HL-60 (cell line): ENCODE data around the gene C16orf82.

Experiments used
- CTCF ChIP-seq: IDR thresholded peaks from one replicate; pipeline ENCODE4 v1.5.1; 2011; ENCODE audit warnings: low read length, control low read depth, inconsistent platforms; ENCODE audit not compliant: insufficient read depth
- GABPA ChIP-seq: IDR thresholded peaks from 2 replicates; pipeline ENCODE4 v1.6.1; 2012; ENCODE audit warnings: low read depth
- POLR2AphosphoS5 ChIP-seq: IDR thresholded peaks from 2 replicates; pipeline ENCODE4 v1.6.1; 2012; ENCODE audit warnings: low read depth
- REST ChIP-seq: IDR thresholded peaks from 2 replicates; pipeline ENCODE4 v1.6.1; 2012; ENCODE audit warnings: low read depth; ENCODE audit not compliant: insufficient replicate concordance

- TF ChIP-seq REST, result no peak
- no peak for TF ChIP-seq CTCF
- TF ChIP-seq GABPA, result no peak
- no peak for TF ChIP-seq POLR2AphosphoS5
Observed at GRCh38 chr16:27083861-27084261, 17.1 kb downstream of the C16orf82 start.
